HG03439 (cell line): ENCODE measurements around the gene ERCC1.

ENCODE experiments used
- ATAC-seq: cut with Tn5 transposase; IDR thresholded peaks from one replicate; pipeline ENCODE4 v1.9.1; 2021; ENCODE audit warnings: mild to moderate bottlenecking, moderate library complexity; ENCODE audit not compliant: unreplicated experiment

ERCC1 gene

GRCh38 chr19:45370410-45371204 lies 53.1 kb downstream of the ERCC1 start, which contains the start of gene ERCC2:
ERCC2 (minus strand) TSS chr19:45370573; CDS start chr19:45370540, 33 bp downstream.
- ATAC-seq: peak; percentile 95

GRCh38 chr19:45368737-45369340 lies 54.9 kb downstream of the ERCC1 start:
- no peak for ATAC-seq

- no peak for ATAC-seq
Measured at GRCh38 chr19:45368127-45368526, 55.6 kb downstream of the ERCC1 start.

- no peak for ATAC-seq
Measured at GRCh38 chr19:45364696-45365095, 59.0 kb downstream of the ERCC1 start.

- no peak for ATAC-seq
Measured at GRCh38 chr19:45363861-45364459, 59.8 kb downstream of the ERCC1 start.

- no peak for ATAC-seq
Measured at GRCh38 chr19:45362291-45362690, 61.4 kb downstream of the ERCC1 start.

GRCh38 chr19:45361608-45362007 lies 62.1 kb downstream of the ERCC1 start:
- ATAC-seq: no peak

GRCh38 chr19:45358213-45358792 lies 65.4 kb downstream of the ERCC1 start:
- no peak for ATAC-seq

- no peak for ATAC-seq
Measured at GRCh38 chr19:45357445-45357783, 66.3 kb downstream of the ERCC1 start.
